ENCODE measurements around the gene CDK18.
"Not testable (repeated sequence)": the region's sequence is repeated elsewhere in the genome, so short reads cannot be mapped to it uniquely, and the experiment has no call there.

CDK18 gene

DNA sequence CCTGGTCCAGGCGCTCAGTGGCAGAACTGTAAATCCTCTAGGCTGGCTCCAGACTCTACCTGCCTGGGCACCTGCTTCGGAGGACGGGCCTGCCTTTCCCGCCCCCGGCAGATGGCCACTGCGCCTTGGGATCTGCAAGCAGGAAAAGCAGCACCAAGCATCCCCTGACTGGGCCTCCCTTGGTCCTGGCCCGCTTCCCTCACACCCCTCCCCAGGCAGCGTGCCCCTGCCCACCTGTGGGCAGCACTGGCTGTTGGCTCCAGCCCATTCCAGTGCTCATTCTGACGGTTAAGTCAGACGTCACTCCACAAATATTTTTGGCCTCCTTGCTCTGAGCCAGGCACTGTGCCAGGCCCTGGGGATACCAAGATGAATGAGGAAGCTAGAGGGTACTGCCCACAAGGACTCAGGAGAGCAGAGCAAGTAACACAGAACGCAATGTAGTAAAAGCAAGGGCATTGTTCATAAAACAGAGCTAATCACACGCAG, 26.7 kb upstream of the CDK18 start:
- ChIA-PET POLR2A (no interaction called here), CTCF (interaction anchor here (0.8 to 3.3 kb wide), 6 partner anchors 12 to 123 kb away, joined by 3 to 40 read pairs (median 10); partner anchors contain the start of gene KLHDC8A)

DNA sequence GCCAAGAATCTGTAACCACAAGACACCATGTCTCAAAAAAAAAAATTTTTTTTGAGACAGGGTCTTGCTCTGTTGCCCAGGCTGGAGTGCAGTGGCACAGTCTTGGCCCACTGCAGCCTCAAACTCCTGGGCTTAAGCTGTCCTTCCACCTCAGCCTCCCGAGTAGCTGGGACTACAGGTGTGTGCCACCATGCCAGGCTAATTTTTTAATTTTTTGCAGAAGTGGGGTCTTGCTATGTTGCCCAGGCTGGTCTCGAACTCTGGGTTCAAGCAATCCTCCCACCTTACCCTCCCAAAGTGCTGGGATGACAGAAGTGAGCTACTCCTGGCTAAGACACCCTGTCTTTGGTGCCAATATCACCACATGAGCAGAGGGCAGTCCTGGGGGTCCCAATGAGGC, 25.5 kb upstream of the CDK18 start:
- CTCF ChIA-PET = interaction anchor here (1.2 to 3.3 kb wide), 6 partner anchors 10 to 125 kb away, joined by 3 to 40 read pairs (median 10); partner anchors contain the start of gene KLHDC8A
- DNase-seq (ENCODE audit: low read depth, low spot score); POLR2A ChIA-PET; H3K4me3 ChIP-seq (ENCODE audit: low read depth, low read length): not testable (repeated sequence)

More for the DNA sequence above, 26.7 kb upstream of the CDK18 start:
- DNase-seq (ENCODE audit: low read depth, low spot score) = peak; percentile 36
- no peak overlapping the region for H3K4me3 ChIP-seq (ENCODE audit: low read depth, low read length)
- TF ChIP-seq, protein P1, sequence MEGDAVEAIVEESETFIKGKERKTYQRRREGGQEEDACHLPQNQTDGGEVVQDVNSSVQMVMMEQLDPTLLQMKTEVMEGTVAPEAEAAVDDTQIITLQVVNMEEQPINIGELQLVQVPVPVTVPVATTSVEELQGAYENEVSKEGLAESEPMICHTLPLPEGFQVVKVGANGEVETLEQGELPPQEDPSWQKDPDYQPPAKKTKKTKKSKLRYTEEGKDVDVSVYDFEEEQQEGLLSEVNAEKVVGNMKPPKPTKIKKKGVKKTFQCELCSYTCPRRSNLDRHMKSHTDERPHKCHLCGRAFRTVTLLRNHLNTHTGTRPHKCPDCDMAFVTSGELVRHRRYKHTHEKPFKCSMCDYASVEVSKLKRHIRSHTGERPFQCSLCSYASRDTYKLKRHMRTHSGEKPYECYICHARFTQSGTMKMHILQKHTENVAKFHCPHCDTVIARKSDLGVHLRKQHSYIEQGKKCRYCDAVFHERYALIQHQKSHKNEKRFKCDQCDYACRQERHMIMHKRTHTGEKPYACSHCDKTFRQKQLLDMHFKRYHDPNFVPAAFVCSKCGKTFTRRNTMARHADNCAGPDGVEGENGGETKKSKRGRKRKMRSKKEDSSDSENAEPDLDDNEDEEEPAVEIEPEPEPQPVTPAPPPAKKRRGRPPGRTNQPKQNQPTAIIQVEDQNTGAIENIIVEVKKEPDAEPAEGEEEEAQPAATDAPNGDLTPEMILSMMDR (IDR thresholded peaks at IDR 0.05; ENCODE audit: insufficient read depth, low read length, missing control alignments) = no peak

DNA sequence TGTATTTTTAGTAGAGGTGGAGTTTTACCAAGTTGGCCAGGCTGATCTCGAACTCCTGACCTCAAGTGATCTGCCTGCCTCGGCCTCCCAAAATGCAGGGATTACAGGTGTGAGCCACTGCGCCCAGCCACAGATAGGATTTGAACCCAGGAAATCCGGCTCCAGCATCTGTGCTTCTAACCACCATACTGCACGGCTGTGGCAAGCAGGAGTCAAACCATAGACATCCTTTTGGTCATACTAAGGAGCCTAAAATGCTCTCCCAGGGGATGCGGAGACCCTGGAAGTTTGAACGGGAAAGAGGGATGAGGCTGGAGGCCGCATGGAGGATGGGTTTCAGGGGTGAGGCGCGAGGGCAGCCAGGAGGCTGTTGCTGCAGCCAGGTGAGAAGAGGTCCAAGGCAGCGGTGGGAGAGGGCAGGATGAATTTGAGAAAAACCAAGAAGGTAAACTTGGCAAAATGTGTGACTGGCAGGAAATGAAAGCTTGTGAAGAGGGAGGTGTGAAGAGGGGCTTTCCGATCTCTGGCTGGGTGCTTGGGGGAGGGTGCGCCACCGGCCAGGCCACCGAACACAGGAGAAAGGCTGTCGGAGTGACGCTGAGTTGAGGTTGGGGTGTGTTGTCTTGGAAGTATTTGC, 24.0 kb upstream of the CDK18 start:
- CTCF ChIA-PET = interaction anchor here (0.5 to 3.3 kb wide), 3 partner anchors 9 to 126 kb away, joined by 3 to 40 read pairs (median 20); no protein-coding TSS in a partner anchor
- H3K4me3 ChIP-seq (ENCODE audit: low read depth, low read length) = no peak overlapping the region
- POLR2A ChIA-PET = no interaction called here
- TF ChIP-seq, protein P1 (IDR thresholded peaks at IDR 0.05; ENCODE audit: insufficient read depth, low read length, missing control alignments) = no peak
- DNase-seq (ENCODE audit: low read depth, low spot score) = no peak

DNA sequence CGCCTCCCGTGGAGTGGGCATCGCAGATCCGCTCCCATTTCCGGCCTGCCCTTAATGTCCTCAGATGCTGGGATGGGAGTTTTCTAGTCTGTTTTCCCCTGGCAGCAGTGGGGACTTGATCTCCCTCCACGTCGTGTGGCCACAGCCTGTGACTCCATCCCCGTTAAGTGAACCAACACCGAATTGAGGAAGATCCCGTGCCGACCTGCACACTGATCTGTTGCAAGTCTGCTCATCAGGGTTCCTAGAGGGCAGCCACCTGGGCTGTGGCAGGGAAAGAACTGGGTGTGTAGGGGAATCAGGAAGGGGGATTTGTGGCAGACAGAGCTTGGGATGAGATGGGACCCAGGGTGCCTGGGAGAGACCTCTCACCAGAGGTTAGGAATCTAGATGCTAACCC, 23.3 kb upstream of the CDK18 start:
- CTCF ChIA-PET = interaction anchor here (1.1 to 21.8 kb wide), 6 partner anchors 44 to 146 kb away, joined by 3 to 709 read pairs (median 80); partner anchors contain the start of gene KLHDC8A
- no peak for DNase-seq (ENCODE audit: low read depth, low spot score)
- H3K4me3 ChIP-seq (ENCODE audit: low read depth, low read length) = no peak overlapping the region
- POLR2A ChIA-PET = no interaction called here
- TF ChIP-seq, protein P1 (IDR thresholded peaks at IDR 0.05; ENCODE audit: insufficient read depth, low read length, missing control alignments) = no peak

DNA sequence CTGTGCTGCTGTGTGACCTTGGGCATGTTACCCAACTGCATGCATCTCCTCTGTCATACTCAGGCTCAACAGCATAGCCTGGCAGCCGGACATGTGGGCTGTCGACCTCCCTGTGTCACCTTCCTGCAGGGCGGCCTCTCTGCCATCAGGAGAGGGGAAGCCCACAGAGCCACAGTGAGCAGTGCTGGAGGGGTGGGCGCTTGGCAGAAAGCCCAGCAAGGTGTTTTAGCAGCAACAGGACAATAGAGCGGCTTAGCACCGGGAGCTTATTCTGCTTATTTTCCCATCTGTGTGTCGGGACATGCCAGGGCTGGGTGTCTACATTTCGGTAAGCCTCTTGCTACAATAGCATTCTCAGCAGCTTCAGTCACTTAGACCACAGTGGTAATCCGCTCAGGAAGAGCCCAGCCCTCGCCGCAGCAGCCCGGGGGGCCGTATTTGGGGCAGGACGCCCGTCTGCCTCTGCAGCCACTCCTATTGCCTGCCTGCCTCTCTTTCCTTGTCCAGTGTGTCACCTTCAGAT, 22.8 kb upstream of the CDK18 start:
- DNase-seq (ENCODE audit: low read depth, low spot score) = no peak
- no peak overlapping the region for H3K4me3 ChIP-seq (ENCODE audit: low read depth, low read length)
- TF ChIP-seq, protein P1 (IDR thresholded peaks at IDR 0.05; ENCODE audit: insufficient read depth, low read length, missing control alignments) = no peak
- CTCF ChIA-PET = interaction anchor here (0.9 to 21.8 kb wide), 10 partner anchors 9 to 211 kb away, joined by 3 to 709 read pairs (median 18); partner anchors contain the start of gene KLHDC8A
- POLR2A ChIA-PET = no interaction called here

DNA sequence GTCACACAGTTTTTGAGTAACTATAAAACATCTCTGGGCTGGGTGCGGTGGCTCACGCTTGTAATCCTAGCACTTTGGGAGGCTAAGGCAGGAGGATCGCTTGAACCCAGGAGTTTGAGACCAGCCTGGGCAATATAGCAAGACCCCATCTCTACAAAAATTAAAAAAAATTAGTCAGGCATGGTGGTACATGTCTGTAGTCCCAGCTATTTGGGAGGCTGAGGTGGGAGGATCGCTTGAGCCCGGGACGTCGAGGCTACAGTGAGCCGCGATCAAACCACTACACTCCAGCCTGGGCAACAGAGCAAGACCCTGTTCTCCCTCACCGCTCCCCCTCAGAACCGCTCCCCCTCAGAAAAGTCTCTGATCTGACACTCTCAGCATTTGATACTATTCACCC, 21.9 kb upstream of the CDK18 start:
- POLR2A ChIA-PET; H3K4me3 ChIP-seq (ENCODE audit: low read depth, low read length); DNase-seq (ENCODE audit: low read depth, low spot score): not testable (repeated sequence)
- CTCF ChIA-PET = interaction anchor here (0.8 to 21.8 kb wide), 11 partner anchors 8 to 212 kb away, joined by 3 to 709 read pairs (median 9); partner anchors contain the start of gene KLHDC8A

DNA sequence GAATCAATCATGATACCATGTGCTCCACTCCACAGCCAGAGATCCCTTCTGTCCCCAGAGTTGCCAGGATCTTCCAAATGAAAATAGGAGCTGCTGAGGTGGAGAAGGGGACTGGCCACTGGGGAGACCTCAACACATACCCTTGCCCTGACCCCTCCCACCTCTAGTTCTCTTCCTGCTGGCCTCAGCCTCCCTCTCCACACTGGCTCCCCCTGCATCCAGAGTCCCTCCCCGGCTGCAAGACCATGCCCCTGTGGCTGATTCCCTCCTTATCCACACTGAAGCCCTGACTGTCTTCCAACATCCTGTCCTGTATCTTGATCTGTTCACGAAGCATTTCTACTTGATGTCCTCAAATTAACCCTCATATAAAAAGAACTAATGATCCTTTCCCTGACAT, 21.1 kb upstream of the CDK18 start:
- TF ChIP-seq, protein P1 (IDR thresholded peaks at IDR 0.05; ENCODE audit: insufficient read depth, low read length, missing control alignments) = no peak
- no peak for DNase-seq (ENCODE audit: low read depth, low spot score)
- POLR2A ChIA-PET = no interaction called here
- CTCF ChIA-PET = interaction anchor here (1.0 to 21.8 kb wide), 10 partner anchors 10 to 128 kb away, joined by 3 to 709 read pairs (median 16); partner anchors contain the start of gene KLHDC8A
- H3K4me3 ChIP-seq (ENCODE audit: low read depth, low read length) = no peak overlapping the region
